Esophagus squamous epithelium (tissue), 4 donors: ENCODE results near the gene CD86.

Source experiments
- POLR2A ChIP-seq, 4 donors: fragments of 450-650 bp; IDR thresholded peaks; one replicate each; pipeline ENCODE4 v1.6.1; 2017; ENCODE audit warnings: antibody characterized with exemption in 4 of 4, mild to moderate bottlenecking in 4 of 4, moderate library complexity in 3 of 4
- TF ChIP-seq, protein P1 (sequence below), 6 experiments: fragments of 450-650 bp in 4 of 6; fragments of 200-600 bp in 2 of 6; sonication (generic) in 2 of 6; IDR thresholded peaks; one replicate each; pipeline ENCODE4 v1.5.1; 2016 to 2019; ENCODE audit warnings: antibody characterized with exemption in 6 of 6, mild to moderate bottlenecking in 4 of 6, moderate library complexity in 4 of 6

GRCh38 chr3:122094125-122094524 lies 39.0 kb downstream of the CD86 start:
- TF ChIP-seq POLR2A (IDR thresholded peaks at IDR 0.05): no peak
- TF ChIP-seq, protein P1, sequence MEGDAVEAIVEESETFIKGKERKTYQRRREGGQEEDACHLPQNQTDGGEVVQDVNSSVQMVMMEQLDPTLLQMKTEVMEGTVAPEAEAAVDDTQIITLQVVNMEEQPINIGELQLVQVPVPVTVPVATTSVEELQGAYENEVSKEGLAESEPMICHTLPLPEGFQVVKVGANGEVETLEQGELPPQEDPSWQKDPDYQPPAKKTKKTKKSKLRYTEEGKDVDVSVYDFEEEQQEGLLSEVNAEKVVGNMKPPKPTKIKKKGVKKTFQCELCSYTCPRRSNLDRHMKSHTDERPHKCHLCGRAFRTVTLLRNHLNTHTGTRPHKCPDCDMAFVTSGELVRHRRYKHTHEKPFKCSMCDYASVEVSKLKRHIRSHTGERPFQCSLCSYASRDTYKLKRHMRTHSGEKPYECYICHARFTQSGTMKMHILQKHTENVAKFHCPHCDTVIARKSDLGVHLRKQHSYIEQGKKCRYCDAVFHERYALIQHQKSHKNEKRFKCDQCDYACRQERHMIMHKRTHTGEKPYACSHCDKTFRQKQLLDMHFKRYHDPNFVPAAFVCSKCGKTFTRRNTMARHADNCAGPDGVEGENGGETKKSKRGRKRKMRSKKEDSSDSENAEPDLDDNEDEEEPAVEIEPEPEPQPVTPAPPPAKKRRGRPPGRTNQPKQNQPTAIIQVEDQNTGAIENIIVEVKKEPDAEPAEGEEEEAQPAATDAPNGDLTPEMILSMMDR (IDR thresholded peaks at IDR 0.05): no peak
